DLD1 (cell line): ENCODE results near the gene PLEKHG1.

Source experiments
- in situ Hi-C: cut with HindIII; loops from 2 replicates; pipeline ENCODE4 v1.10.0; 2017; ENCODE audit warnings: low sequenced_read_pairs

The PLEKHG1 gene

DNA sequence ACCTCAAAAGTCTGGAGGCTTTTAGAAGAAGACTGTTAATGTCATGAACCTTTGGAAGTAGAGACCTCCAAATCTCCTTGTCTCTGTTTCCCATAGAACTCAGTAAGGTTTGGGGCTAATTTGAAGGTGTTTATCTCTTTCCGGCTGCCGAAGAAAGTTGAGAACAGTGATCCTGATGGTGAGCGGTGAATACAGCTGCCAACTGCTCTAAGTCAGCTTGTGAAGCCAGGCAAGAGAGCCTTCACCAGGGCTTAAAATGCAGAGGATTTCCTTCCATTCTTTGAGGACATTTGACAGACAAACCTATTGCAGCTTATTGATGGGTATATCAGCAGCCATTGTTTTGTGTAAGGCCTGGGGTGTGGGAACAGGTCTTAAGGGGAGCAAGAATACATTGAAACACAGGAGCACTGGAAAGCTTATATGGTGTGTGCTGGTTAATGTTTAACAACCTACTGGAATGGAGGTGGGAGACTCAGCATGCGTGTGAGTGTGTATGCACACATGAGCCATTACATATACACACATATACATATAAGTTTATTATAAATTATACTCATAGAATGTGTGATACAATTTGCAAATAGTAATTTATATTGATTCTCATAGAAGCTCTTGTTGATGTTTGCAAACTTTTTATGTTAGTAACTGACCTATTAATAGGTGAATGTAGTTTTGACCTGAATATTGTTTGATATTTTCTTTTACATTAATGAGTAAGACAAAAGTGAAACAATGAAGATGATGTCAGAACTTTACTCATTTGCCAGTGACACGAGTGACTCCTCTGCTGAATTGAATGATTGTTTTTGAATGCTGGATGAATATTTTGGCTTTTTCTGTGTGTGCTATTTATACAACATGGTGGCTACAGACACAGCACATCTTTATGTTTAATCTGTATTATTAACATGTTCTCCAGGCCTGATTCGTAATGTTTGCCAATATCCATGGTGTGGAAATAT lies 18.1 kb downstream of the PLEKHG1 start:
- in situ Hi-C loops, result no loop called here

DNA sequence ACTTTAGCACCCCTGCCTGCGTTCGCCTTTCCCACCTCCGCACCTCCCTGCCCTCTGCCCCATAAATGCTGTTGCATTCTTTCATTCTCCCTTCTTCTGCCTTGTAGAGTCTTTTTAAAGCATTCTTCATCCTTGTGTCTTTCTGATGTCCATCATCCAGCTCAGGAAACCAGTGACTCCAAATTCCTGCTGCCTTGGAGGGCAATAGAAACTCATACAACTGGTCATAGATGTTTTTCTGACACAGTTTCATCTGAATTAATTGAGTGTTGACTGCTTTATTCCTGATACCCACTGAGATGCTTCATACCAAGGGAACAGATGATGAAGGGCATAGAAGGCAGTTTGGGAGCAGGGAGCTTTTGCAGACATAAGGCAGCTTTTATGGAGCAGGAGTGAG lies 19.6 kb downstream of the PLEKHG1 start:
- in situ Hi-C loops, result no loop called here

DNA sequence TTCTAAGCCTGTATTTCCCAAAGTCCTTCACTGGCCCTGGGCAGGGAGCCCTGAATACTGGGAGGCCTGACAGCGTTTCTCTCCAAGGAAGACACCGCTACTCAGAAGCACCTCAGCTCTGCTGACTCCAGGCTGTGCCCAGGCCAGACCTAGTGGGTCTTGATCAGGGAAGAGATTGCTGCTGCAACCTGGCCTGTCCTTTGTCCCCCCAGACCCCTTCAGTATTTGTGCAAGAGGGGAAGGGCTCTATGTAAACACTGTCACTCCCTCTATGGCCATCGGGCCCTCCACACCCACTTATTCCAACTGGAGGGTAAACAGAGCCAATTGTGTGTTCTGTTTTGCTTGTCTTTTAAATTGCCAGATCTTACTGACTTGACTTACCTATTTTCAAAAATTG lies 20.6 kb downstream of the PLEKHG1 start:
- in situ Hi-C loops, result no loop called here

DNA sequence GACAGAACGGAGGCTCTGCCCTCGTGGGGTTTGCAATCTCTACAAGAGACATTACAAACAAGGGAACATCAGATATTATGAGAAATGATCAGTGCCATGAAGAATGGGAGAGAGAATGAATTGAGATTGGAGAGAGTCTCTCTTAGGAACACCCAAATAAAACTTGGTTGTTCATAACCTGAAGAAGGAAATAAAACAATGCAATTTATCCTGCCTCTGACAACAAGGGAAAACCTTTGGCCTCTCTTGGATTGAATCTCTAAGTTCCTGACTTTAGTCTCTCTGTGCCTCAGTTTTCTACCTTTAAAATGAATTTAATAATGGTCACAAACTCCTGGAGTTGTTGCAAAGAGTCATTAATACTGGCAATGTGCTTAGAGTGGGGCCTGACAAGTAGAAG lies 21.1 kb downstream of the PLEKHG1 start:
- in situ Hi-C loops, result no loop called here

DNA sequence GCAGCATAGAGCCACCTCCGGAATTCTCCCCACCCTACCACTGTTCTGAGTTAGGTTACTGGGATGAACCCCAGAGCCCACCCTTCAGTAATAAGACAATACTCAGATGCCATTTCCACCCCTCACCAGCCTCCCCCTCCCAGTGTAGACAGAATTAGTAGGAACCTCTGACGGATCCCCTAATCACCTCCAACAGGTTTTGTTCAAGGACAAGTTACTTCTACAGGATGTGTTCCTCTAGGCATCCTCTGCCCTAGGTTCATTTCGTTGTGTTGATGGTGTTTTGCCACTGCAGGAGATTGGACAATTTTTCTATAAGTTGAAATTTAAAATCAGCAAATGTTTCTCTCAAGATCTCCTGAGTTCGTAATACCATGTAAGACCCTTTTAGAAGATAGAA lies 22.8 kb downstream of the PLEKHG1 start:
- in situ Hi-C loops, result no loop called here

DNA sequence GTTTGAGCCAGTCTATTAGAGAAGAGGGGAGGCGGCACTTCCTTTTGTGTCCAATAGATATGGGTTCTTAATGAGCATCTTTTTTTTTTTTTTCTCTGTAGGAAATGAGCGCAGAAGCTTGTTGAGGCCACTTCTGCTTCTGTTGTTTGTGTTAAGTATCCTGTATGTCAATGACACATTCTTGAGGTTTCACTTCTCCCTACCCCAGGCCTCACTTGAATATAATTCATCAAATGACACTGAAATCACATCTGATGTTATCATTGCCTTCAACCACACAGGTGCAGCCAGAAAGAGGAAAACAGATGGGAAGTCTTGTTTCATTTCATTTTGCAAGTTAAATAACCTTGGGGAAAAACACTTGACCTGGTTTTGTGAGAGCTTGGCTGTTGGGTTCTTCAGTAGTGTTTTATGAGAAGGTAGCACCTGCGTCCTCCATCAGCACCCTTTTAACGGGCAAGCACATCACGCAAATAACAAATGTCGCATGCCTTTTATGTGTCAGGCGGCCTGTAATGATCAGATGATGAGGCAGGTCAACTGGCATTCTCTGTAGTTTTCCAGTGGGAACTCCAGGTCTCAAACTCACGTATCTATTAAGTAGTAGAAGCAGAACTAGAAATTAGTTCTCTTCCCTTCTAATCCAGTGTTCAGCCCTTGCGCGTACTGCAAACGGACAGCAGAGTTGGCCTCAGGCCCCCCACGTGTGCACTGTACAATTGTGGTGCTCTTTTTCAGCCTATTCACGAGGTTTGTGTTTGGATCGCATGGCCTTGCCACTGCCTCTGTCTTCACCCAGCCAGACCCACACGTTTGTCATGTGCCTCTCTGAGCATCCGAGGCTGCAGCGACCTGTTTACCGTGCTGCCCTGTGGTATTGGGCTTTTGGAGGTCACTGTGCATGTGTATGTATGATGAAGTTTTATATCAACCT lies 23.5 kb downstream of the PLEKHG1 start:
- in situ Hi-C loops, result no loop called here

DNA sequence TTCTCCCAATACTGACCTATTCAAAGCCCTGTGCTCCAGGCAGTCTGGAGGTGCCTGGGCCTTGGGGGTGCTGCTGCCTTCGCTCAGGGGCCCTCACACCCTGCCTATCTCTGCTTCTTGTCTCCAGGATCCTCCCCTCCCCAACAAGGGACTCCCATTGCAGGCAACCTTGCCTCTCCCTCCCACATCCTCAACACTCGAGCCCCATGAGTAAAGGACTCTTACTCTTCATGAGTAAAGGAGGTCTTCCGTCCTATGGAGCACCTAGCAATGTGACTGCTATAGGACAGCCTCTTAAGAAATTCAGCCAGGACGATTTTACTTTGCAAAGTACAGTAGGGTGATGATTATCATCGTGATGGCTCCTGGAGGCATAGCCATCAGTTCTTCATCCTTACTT lies 24.5 kb downstream of the PLEKHG1 start:
- in situ Hi-C loops, result no loop called here

DNA sequence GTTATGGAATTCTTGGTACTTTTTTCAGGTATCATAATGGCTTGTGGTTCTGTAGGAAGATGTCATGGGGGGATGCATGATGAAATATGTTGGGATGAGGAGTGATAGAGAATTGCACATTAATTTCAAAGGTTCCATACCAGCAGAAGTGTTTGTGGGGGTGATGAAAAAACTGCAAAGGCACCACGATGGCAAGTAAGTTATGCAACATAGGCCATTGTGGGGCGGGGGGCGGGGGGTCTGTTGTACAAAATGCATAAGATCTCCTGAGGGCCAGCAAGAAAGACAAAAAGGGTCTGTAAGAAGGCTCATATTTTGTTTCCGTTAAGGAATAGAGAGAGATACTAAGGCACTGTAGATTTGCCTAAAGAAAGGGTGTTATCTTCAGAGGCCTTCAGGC lies 26.2 kb downstream of the PLEKHG1 start:
- in situ Hi-C loops, result no loop called here

DNA sequence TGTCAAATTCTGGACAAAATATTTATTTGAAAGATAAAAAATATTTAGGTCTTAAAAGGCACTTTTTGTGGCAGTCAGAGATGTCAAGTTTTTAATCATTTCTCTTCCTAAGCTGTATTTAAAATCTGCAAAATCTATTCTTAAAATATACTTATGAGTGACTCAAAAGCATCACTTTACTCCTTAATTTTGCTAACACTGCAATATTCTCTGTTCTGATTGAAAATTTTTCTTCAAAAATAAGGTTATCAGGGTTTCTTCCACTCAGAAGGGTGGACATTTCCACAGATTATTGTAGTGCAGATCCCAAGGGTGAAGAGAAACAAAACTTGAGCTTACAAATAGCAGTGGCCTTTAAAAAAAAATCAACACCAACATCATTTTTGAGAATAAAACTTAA lies 27.5 kb downstream of the PLEKHG1 start:
- in situ Hi-C loops, result no loop called here

DNA sequence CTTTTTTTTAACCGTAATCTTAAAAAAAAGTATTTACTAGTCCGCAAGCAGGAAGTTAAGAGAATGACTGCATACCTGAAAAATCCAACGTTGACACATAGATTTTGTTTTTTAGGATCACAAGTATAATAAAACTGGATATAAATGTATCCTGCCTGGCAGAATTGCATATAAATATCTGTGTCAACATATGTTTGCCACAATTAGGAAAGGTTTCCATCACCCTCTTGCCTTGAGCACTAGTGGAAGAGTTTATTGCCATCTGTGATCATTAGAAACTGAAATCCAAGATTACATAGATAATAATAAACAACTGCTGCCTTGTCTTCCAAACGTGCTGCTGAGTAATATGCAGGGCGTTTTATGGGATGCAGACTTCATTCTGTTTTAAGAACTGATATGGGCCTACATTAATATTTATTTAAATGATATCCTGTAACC lies 27.9 kb downstream of the PLEKHG1 start:
- in situ Hi-C loops, result no loop called here

DNA sequence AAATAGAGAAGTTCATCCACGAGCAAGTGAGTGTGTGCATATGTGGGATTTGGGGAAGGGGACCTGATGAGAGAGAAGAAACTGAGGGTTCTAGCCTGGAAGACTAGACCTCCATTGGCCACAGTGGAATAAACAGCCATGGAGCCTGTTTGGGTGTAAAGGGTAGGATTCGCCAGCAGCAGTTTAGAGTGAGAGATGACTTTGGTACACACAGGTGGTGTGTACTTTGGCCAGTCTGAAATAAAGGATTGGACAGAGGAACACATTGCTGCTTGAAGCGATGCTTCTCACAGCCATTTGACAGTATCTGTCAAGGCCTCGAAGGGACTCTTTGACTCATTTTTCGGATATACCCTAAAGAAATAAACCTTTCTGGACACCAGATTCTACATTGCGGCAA lies 29.2 kb downstream of the PLEKHG1 start:
- in situ Hi-C loops, result no loop called here

DNA sequence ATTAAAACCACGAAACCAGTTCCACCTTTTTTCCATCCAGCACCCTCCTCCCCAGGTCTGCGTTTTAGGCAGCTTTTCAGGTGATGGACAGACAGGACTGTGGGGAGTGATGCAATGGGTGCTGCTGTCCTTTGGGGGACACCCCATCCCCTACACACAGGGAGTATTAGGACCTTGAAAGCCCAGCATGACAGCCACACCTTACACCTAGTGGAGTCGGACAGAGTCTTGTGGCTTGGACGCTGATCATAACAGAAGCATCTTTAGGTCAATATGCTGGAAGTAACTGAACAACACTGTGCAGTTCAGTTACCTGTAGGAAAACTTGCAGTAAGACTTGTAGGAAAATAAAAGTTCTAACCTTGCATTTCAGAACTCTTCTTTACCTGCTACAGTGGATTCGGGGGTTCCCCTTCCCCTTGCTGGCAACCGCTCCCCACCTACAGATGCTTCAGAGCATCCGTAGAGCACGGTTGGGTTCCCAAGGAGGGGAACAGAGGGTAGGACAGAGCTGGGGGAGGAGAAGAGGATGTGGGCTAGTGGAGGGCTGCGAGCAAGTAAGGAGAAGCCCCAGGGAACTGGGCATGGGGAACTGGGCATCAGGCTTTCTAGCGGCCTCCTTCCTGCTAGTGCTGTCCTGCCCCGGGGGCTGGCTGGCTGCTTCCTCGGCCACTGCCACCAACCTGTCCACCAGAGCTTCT lies 31.7 kb downstream of the PLEKHG1 start:
- in situ Hi-C loops, result no loop called here

DNA sequence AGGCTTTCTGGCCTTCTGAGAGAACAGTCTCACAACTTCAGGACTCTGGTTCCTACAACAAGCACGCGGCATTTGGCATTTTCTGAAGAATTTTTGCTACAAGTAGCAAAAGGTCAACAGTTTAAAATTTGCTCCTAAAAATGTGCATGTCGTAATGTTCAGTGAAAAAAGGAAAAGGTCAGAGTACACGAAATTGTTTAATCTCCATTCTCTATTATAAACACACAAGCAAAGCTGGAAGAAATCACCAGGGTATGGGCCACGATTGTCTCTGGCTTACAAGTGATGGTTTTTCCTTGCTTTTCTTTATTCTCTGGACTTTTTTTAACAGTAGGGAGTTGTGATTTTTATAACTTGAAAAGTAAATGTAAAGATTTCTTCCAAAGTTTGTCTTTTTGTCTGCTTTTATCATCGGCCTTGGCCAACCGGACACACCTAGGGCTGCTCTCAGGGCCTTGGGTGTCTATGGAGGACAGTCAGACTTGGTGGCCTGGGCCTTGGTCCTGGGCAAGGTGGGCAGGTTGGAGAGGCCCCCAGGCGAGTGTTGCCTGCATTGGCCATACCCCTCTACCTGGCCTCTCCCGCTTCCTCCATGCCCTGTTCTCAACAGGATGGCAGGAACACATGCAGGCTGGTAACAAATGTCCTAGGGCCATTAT lies 32.4 kb downstream of the PLEKHG1 start:
- in situ Hi-C loops, result no loop called here

DNA sequence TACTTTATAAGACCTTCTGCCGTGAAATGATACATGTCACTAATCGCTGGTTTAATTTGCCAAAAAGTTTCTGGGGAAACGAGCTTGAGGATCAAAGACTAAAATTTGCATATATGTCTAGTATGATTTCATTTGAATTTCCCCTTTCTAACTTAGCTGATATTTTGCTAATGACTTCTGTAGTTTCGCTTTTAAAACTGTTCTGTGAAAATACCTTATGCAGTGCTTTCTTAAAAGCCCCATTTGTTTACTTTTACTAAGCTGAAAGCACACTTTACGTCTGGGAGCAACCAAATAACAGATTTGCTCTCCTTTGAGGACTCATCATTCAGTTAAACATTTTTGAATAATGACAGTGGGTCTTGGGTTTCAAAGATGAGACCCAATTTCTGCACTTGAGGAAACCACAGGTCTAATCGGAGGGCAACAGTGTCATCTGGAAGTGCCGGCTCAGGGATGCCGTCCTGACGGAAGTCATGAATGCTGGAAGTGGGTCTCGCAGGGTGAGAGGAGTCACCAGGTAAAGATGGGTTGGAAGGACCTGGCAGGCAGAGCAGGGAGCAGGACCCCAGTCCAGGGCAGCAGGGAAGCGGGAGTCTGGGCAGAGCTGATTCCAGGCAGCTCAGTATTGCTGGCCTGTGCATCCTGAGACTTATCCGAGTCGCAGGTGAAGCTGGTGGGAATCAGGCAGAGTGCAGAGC lies 33.2 kb downstream of the PLEKHG1 start:
- in situ Hi-C loops, result no loop called here

DNA sequence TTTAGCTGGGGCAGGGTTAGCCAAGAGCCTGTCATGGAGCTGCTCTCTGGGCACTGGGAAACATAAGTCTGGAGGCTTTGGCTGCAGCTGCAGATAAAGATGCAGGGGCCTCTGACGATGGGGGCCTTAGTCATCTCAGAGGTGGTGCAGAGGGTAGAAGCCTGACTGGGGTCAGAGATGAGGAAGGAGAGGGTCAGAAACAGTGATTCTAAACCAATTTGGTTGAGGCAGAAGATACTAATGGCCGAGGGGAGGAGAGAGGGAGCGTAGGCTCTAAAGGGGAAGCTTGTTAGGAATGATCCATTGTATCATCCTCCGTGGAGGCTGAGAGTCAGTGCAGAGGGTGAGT lies 33.8 kb downstream of the PLEKHG1 start:
- in situ Hi-C loops, result no loop called here

DNA sequence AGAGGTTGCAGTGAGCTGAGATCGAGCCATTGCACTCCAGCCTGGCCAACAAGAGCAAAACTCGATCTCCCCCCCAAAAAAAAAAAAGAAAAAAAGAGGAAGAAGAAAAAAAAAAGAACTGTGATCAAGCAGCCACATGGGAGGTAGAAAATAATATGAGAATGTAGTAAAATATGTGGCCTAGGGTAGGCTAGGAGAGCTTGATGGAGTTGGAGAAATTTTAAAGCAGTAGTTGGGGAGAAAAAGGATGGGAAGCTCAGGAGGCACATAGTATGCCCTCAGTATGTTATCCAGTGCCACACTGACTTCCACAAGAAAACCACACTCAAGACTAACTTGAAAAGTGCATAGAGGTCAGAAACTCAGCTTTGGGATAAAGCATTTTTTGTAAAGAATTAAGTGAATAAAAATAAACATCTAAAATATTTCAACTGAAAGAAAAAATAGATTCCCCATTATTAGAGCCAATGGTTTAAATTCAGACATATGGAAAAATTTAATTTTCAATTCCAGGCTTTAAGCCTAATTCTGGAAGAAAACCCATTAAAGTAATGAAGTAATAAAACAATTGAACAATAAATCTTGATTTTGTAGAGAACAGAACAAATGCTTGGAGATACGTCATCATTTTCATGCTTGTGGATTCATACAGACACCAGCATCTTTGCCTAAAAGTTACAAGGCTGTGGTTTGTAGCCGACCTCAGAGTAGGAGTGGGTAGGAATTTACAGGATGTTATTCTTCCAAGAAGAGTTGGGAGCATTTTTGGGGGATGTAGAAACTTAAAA lies 34.7 kb downstream of the PLEKHG1 start:
- in situ Hi-C loops, result no loop called here

DNA sequence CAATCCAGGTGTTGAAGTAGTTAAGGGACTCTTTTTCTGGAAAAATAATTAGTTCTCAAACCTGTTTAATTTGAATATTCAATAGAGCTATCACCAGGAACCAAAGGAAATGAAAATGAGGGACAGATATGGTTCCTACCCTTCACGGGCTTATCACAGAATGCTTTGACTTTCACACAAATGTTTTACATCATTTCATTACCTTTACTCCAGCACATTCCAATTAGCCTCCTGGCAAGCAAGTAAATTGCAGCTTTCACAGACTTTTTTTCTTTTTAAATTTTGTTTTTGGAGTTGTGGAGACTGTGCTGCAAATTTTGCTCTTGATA lies 35.2 kb downstream of the PLEKHG1 start:
- in situ Hi-C loops, result no loop called here

DNA sequence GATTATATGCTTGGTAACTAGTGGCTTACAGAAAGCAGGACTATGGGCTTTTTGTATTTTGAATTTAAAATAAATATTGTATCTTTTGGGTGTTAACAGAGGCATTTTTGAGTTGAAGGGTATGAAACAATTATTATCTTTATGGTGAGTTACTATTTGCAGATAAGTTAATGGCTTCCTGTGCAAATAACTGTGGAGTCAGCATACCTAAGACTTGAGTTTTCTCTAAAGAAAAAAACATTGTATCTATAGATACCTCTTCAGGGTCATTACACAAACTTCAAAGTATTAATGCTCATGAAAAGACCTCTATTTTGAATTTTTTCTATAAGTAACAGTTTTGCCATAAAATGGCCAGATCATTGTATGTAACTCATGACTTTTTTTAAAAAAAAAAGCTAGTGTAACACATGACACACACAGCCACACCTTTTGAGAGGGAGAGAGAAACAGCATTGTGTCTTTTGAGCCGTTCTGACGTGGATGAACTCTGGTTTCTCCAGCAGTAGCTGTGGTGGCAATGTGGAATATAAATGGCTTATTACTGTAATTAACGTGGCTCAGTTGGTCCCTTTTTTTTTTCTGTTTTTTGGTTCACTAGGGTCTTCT lies 36.3 kb downstream of the PLEKHG1 start:
- in situ Hi-C loops, result no loop called here

DNA sequence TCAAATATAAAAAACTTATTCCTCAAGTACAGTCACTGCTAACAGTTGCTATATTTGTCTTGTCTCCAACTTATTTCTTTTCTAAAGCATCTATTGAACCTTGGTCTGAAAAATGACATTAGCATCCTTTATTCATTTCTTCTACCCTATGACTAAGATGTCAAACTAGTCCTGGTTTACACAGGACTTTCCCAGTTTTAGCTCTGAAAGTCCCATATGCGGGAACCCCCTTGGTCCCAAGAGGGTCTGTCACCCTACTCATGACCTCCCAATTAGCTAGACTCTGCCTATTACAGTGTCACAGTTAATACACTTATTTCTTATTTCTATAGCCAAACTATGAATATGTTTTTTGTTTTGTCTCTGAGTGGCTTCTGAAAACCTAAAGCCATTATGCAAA lies 37.1 kb downstream of the PLEKHG1 start:
- in situ Hi-C loops, result no loop called here
